GM11168 (cell line): ENCODE results near the gene MPG.
"Not testable (repeated sequence)": the region's sequence is repeated elsewhere in the genome, so short reads cannot be mapped to it uniquely, and the experiment has no call there.

ENCODE experiments used
- in situ Hi-C: fragments of 300-500 bp; cut with MboI; formaldehyde crosslinking; loops from one replicate; pipeline ENCODE4 v1.12.0; 2022; ENCODE audit warnings: low sequenced_read_pairs; ENCODE audit not compliant: unreplicated experiment

The MPG gene

DNA sequence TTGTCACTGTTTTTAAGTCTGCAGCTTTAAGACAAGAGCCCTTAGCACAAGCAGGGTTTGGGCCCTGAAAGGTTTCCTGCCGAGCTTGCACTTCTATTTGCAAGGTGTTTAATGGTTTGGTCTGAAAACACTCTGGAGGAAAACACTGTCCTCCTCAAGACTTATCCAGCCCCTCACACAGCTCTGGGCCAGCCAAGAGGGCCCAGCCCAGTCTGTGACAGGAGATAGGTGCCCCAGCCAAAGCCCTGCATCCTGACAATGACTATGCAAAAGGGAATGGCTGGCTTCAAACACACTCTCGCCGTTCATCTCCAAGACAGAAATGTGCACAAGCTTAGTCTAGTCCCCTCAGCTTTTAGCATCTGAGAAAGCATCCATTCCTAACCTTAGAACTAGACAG, 26.9 kb downstream of the MPG start:
- in situ Hi-C loops, result no loop called here

DNA sequence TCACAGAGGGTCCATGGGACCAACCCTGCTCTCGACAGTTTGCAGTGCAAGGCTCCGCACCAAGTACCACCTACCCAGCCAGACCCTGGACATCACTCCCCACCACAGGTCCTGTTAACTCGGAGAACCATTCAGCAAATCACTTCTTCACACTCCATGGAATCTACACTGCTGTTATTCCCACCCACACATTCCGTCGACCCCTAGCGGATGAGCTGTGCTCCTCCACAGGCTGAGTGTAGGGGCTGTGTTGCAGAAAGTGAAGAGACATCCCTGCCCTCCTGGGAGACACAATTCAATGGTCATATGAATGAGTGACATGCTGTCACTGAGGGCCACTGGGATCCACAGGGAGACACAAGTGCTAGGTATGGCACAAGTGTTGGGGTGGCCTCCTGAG, 27.5 kb downstream of the MPG start:
- in situ Hi-C loops, result no loop called here

DNA sequence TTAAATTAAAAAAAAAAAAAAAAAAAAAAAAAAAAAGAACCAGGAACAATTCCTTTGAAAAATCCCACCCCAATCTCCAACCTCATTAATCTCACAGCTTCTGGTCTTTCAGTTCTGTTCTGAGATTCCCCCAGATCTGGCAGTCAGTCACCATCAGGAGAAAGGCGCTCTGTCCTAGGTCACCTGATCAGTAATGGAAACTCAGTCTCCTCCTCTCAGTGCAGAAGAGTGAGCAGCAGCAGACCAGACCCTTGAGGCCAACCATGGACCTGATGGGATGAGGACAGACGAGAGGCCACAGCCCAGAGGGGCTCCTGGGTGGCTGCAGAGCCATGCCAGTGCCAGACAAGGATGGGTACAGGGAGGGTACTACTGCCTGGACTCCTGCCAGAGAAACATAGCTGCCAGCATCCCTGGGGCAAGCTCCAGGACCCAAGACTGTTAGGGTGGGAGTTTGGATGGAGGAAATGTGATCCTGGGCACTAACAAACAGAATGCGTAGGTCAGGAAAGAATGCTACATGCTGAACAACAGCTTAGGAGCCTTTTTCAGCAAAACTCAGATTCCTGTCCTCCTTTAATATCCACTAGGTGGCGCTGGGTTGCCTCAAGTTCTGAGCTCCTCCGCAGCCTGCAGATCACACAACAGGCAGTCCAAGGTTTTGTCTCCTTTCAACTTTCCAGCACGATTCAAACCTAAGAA, 28.7 kb downstream of the MPG start:
- in situ Hi-C loops, result no loop called here

DNA sequence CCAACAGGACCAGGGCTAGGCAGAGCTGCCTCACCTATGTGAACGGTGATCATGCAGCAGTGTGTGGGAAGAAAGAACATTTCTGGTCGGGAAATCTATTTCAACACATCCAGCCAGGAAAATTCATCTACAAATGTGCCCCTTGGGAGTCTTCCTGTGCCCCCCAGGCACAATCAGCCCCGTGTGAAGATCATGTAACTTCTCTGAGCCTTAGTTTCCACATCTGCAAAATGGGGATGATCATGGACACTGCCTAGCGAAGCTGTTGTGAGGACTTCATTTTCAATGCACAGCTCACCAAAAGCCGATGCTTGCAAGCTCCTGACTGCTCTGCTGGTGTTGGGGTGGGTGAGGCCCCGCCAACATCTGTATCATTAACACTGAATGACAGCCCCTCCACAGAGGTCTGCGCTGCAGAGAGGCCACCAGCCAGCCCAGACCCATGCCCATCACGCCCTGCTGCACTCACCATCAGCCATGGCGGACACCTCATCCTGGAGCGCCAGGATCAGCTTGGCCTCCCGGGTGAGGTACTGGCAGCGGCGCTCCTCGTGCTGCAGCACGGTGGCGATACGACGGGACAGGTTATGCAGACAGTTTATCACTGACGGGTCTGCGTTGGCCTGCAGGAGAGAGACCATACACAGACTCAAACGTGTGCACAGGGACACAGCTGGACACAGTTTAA, 34.3 kb downstream of the MPG start:
- in situ Hi-C loops, result no loop called here

DNA sequence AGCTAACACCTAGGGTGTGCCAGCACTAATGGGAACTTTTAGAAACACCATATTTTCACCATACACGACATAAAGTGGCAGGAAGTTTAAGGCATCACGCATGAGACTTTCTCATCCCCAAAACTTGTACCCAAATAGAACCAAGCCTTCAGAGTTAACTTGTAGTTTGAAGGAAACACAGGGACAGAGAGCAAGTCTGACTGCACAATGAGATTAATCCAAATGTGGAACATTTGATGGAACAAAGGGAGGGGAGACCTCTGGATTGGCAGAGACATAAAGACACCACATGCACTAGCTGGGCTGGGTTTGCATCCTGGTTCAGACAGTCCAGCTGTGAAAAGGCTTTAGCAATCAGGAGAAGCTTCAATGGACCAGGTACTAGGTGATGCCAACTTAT, 36.3 kb downstream of the MPG start:
- in situ Hi-C loops, result no loop called here

DNA sequence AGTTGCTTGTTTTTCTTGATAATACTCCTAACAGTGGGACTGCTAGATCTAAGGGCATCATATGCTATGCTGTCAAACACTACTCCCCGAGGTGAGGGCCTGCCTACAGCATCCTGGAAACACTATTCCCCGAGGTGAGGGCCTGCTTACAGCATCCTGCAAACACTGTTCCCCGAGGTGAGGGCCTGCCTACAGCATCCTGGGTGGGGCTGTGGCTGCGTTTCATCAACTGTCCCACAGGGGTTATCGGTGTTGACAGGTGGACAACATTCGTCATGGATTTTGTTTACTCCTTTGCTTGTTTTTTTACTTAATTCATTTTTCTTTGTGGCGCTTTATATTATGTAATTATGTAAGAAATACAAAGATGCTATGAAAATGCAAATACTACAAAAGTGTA, 38.0 kb downstream of the MPG start:
- in situ Hi-C loops, result loop anchor here (5.0 kb wide), 1 partner anchor 66 kb away; the partner anchor contains the start of gene HBQ1

DNA sequence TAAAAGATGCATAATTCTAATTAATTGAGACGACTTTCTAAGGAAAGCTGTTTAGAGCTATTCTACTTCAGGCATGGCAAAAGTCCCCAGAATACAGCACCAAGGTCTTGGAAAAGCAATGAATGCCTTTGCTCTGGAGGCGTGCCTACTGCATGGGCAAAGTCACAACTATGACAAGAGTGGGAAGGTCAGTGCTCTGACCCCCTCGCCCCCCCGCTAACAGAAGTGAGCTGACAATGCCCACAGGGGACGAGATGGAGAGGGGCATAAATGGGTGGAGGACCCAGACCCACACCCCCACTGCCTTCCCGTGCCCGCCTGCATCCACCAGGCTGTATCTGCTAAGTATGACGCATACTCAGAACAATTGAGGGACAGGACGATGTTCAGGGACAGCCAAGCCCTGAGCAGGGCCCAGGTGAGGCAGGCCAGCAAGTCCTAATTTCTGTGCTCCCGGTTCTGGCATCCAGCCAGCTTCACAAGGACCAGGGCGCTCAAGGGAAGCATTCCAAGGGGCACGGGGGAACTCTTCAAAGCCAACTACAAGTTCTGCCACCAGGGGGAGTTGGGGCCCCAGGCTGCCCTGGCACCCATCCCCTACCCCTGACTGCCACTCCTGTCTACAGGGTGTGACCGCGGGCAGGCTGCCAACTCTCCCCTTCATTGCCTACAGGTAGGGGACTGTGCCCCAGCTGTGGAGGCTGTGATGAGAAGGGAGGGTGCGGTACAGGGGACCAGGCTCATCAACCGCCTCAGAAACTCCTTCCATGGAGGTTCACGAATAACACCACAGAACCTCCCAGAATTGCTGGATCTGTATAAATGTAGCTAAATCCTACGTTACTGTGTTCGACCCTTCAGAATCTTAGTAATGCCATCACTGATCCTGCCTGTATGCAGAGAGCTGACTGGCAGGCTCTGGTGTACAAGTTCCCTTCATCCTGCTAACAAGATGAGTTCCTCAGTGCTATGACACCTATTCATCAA, 39.6 kb downstream of the MPG start:
- in situ Hi-C loops, result loop anchor here (5.0 kb wide), 1 partner anchor 65 kb away; the partner anchor contains the start of gene HBQ1

DNA sequence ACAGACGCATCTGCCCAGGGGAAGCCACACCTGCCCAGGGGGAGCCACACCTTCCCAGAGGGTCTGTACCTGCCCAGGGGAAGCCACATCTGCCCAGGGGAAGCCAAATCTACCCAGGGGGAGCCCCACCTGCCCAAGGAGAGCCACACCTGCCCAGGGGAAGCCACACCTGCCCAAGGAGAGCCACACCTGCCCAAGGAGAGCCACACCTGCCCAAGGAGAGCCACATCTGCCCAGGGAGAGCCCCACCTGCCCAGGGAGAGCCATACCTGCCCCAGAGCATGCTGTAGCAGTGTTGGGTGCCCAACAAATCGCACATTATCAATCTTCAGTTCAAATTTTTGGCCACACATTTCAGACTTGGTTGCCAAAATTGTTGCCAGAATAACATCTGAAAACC, 40.8 kb downstream of the MPG start:
- in situ Hi-C loops, result loop anchor here (5.0 kb wide), 1 partner anchor 63 kb away; the partner anchor contains the start of gene HBQ1

DNA sequence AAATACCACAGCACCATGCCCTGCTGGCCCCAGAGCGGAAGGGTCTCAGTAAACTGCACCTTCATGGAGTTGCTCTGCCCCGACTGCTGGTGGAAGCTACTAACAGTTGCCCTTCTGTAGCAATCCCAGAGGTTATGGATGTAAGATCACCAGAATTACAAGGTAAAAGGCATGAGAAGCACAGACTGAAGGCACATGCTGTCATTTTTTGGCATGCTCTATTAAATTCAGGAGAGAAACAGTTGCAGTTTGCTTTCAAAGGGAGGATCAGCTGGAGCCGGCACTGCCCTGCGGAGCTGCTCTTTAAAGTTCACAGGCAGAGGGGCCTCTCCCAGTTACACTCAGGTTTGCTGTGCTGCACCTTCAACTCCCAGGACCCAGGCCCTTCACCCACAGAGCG, 41.3 kb downstream of the MPG start:
- in situ Hi-C loops, result loop anchor here (5.0 kb wide), 1 partner anchor 63 kb away; the partner anchor contains the start of gene HBQ1

DNA sequence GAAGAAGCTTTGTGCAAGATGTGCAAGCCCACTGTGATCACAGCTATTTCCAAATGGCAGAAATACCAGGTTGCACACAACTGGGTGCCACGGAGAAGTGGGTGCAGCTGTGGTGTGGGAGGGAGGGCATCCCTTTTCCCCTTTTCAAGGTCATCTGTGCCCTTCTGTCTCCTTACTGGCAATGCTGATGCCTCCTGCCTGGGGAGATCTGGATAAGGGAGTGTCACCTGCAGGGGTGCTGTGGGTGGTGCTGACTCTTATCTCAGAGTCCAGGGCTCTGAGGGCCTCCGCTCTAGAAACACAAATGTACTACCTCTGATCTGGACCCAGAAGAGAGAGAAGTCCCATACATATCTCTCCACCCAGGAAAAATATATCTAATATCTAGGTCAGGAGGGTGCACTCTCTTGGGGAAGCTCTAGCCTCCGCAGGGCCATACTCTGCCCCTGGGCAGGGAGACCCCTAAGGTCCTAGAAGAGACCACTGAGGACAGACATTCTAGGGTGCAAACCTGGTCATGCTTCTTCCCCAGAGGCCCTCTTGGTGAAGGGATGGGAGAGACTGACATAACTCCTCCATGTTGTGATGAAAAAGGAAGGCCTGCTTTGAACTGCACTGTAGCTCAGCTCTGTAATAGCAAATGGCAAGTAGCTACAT, 41.9 kb downstream of the MPG start:
- in situ Hi-C loops, result loop anchor here (5.0 kb wide), 1 partner anchor 62 kb away; the partner anchor contains the start of gene HBQ1

DNA sequence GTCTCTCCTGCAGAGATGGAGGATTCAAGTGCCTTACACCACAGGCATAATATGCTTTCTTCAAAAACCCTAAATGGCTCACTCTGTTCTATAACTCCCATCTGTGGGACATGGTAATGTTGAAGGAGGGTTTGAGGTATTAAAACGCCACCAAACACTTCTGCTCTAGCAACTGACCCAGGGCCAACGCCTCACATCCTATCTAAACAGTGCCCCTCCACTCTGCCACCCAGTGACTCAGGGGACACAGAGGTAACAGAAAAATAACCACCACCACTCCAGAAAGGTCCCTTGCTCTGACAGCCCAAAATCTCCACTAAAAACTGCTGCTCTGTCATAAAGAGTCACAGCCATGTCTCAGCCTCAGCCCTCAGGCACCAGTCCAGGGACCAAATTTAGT, 42.7 kb downstream of the MPG start:
- in situ Hi-C loops, result no loop called here

DNA sequence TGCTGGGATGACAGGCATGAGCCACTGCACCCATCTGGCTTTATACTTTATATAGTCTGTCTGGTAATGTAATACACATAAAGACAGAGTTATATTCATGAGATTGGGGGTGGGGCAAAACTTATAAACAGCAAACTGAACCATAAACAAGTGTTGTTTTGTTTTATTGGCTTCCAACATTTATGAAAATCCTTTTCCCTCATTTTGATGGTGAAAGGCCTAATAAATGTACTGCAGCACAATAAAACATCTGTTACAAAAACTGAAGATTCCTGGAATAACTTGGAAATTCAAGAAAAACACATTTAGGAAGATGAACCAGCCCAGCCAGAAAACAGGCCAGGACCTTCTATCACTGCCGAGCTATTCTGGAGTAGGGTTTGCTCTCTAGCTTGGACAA, 44.3 kb downstream of the MPG start:
- in situ Hi-C loops, result no loop called here

DNA sequence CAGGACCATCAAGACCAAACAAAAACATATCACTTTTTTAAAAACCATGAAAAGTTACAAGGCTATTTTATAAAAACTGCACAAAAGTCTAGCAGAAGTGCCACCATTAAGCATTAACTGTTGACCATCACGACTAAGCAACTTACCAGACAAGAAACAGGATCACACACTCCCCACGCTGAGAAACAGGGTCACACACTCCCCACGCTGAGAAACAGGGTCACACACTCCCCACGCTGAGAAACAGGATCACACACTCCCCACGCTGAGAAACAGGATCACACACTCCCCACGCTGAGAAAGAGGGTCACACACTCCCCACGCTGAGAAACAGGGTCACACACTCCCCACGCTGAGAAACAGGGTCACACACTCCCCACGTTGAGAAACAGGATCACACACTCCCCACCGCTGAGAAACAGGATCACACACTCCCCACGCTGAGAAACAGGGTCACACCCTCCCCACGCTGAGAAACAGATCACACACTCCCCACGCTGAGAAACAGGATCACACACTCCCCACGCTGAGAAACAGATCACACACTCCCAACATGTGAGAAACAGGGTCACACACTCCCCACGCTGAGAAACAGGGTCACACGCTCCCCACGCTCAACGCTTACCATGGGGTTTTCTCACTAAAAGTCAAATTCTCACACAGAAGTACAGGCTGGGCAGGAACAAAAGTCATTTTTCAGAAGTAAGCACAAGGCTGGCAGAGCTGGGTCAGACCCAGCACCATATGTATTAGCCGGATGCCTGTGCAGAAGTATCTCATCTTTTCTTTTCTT, 45.7 kb downstream of the MPG start:
- in situ Hi-C loops, result not testable (repeated sequence)

DNA sequence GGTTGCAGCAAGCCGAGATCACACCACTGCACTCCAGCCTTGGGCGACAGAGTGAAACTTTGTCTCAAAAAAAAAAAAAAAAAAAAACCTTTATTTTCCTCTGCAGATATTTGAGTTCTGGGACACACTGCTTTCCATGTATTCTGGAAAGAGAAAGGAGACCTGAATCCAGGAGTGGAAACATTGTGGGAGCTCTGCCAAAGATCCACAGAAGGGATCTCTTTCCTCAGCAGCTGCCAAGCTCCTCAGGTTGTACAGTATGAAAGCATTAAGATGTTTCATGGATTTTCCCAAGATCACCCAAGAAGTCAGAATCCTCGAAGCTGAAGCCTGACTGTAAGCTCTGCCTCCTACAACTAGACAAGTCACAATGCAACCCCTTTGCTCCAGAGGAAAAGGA, 47.0 kb downstream of the MPG start:
- in situ Hi-C loops, result no loop called here

DNA sequence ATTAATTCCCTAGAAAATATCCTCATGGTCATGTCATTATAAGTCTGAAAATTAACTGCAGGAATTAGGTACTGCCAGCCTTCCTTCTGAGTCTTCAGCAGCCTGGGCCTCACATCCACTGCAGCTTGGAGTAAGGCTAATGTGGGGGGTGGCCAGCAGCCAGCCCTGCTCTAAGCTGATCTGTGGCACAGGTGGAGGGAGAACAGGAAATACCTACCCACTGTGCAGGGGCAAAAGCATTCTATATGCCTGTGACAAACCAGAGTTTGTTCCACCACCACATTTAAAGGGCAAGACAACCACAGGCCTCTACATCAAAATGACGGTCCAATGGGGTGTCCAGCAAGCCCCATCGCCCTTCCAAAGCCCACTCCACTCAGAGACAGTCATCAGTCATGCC, 51.0 kb downstream of the MPG start:
- in situ Hi-C loops, result no loop called here

DNA sequence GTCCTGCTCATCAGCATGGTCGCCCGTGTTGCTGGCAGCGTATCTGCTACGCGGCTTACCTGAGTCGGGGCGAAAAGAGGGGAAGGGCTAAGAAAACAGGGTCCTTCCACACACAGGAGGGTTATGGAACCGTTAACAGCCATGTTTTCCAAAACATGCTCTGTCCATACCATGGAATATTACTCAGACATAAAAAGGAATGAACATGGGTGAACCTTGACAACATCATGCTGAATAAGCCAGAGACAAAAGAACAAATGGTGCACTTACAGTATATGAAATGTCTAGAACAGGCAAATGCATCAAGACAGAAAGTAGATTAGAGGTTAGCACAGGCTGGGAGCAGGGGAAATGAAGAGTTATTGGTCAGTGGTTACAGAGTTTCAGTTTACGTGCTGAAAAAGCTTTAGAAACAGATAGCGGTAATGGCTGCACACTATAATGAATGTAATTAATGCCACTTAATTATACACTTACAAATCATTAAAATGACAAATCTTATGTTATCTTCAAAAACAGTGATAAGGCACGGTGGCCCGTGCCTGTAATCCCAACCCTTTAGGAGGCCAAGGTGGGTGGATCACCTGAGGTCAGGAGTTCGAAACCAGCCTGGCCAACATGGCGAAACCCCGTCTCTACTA, 52.6 kb downstream of the MPG start:
- in situ Hi-C loops, result no loop called here

DNA sequence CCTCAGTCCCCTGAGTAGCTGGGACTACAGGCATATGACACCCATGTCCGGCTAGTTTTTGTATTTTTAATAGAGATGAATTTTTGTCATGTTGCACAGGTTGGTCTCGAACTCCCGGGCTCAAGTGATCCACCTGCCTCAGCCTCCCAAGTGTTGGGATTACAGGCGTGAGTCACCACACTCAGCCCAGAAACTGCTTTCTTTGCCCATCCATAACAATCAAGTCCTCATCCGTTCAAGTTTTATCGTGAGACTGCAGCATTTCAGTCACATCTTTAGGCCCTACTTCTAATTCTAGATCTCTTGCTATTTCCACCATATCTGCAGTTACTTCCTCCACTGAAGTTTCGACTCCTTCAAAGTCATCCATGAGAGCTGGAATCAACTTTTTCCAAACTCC, 54.1 kb downstream of the MPG start:
- in situ Hi-C loops, result no loop called here

DNA sequence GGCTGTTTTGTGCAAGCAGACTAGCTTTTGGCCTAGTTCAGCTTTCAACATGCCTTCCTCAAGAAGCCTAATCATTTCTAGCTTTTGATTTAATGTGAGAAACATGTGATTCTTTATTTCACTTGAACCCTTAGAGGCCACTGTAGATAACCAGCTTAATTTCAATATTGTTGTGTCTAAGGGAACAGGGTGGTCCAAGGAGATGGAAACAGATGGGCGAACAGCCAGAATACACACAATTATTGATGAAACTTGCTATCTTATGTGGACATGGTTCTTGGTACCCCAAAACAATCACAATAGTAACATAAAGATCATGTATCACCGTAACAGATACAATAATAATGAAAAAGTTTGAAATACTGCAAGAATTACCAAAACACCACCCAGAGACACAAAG, 55.7 kb downstream of the MPG start:
- in situ Hi-C loops, result no loop called here
